HG02798 (cell line): ENCODE data around the gene WDR87.
"Not testable (repeated sequence)": the region's sequence is repeated elsewhere in the genome, so short reads cannot be mapped to it uniquely, and the experiment has no call there.

Experiments used
- ATAC-seq: cut with Tn5 transposase; IDR thresholded peaks from one replicate; pipeline ENCODE4 v1.9.1; 2021; ENCODE audit warnings: mild to moderate bottlenecking; ENCODE audit not compliant: unreplicated experiment, poor library complexity

Gene WDR87

DNA sequence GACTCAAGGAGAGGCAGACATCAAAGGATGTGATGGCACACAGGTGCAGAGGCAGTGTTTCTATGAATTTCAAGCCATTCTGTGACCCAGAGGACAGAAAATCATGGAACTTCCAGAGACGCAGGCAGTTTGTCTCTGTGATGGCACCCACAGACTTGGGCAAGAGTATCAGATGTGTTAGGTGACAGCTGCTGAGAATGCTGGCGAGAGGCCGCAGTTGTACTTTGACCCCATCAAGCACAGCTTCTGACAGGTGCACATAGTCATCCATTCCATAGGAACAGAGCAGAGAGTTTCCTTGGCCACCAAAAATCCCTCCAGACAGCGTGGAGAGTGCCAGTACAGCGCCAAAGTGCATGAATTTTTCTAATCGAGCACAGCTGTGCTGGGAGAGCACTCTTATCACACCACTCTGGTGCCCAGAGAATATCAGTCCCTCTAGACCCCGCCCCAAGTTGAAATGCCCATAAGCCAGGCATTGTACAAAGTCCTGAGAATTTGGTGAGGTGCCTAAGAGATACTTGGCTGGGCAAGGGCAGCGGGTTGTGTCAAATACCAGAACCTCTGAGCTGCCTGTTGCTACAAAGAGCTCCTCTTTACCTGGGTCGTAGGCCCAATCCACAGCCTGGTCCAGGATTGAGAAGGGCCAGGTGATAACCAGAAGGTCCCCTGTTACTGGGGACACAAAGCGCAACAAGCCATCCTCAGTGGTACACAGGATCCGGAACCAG lies 12.4 kb downstream of the WDR87 start:
- no peak for ATAC-seq

- no peak for ATAC-seq
Observed at GRCh38 chr19:37886571-37886970, 19.8 kb downstream of the WDR87 start.

- ATAC-seq = no peak
Observed at GRCh38 chr19:37885392-37885791, 21.0 kb downstream of the WDR87 start.

DNA sequence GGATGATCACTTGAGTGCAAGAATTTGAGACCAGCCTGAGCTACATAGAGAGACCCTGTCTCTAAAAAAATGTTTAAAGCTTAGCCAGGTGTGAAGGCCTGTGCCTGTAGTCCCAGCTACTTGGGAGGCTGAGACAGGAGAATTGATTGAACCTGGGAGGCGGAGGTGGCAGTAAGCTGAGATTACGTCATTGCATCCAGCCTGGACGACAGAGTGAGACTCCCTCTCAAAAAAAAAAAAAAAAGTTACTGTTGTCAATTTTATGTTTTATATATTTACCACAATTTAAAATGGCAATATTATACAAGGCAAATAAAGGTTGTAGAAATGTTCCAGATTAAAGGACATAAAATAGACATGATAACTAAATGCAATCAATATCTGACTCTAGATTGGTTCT lies 29.2 kb downstream of the WDR87 start:
- no peak for ATAC-seq

DNA sequence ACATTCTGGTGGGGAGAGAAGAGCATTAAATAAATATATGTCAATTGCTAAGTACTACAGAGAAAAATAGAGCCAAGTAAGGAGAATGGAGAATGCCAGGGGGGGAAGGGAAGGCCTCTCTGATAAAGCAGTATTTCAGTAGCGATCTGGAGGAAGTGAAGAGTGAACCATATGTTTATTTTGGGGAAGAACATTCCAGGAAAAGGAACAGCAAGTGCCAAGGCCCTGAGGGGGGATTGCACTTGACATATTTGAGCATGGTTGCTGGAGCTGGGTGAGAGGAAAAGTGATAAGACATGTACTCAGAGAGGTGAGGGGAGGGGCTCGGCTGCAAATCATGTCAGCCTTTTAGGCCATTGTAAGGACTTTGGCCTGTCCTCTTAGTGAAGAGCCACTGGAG lies 30.4 kb downstream of the WDR87 start:
- ATAC-seq = no peak

- no peak for ATAC-seq
Observed at GRCh38 chr19:37874784-37875183, 31.6 kb downstream of the WDR87 start.

DNA sequence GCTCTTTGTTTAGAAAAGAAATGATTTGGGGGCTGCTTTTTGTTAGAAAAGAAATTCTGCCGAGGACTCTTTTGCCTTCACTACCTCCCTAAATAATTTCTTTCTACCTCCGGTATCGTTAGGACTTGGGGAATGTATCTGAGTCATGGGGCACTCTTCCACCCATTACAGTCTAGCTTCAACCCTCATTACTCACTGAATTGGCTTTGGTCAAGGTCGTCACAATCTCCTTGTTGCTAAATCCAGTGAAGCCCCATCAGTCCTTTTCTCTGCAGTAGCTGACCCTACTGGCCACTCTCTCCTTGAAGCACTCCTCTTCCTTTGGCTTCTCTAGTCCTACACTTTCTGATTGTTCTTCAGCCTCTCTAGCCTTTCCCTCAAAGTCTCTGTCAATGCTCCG lies 34.0 kb downstream of the WDR87 start:
- ATAC-seq = no peak

- ATAC-seq = no peak
Observed at GRCh38 chr19:37869766-37870340, 36.5 kb downstream of the WDR87 start.

DNA sequence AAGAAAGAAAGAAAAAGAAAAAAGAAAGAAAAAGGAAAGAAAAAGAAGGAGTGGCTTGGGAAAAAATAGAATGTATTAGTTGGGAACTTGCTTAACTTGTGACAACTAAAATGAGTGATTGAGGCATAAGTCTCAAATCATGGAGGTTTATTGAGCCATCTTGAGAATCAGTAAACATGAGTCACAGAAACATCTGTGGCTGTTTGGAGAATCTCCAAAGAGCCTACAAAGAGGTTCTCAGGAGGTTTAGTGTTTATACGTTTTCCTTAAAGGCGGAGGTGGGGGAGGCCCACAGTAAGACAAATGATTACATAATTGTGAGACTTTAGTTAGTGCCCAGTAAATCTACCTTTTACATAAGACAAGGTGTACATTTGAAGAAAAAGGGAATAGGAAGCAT lies 38.6 kb downstream of the WDR87 start:
- ATAC-seq = no peak

- ATAC-seq = not testable (repeated sequence)
Observed at GRCh38 chr19:37865930-37866329, 40.5 kb downstream of the WDR87 start.

GRCh38 chr19:37864501-37864900 lies 41.9 kb downstream of the WDR87 start:
- no peak for ATAC-seq

DNA sequence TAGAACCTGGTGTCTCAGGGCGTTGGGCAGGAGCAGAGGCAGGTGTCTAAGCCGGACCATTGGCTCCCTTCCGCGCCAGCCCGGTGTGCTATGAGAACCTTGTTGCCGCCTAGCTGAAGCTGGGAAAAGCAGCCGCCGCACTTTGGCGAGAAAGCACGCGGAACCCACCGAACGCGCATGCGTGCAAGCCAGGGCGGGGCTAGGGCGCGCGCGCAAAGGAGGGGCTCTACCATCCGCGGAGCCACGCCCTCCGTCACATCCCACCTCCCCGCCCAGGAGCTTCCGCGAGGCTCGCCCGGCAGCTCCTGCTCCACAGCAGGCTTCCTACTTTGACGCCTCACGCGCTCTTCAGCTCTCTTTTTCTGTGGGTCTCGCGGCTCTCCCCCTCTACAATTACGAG lies 51.3 kb downstream of the WDR87 start:
- no peak for ATAC-seq

DNA sequence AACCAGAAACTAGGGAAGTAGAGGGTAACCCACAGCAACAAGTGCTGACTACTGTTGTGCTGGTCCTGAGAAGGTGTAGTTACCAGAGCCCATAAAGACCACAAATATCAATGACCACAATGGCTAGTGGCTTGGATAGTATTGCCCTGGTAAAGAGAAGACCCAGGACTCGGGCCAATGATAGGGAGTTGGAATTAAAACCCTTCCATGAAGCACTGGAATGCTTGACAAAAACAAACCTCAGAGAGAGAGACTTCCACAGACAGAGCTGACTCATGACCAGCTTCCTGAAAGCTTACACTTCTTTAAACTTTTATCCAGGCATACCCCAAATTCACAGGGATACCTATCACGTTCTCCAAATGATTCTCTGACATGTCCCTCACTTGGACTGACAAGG lies 60.5 kb downstream of the WDR87 start:
- no peak for ATAC-seq
